IPS DF 6.9 (cell line): Measurements from ENCODE around the gene CACNA2D3.

ENCODE experiments used
- DNase-seq: peaks from one replicate; pipeline ENCODE4 v3.0.0-alpha.2; 2013; ENCODE audit warnings: low read depth, low spot score
- H3K27ac ChIP-seq: one replicate; pipeline ENCODE4 v1.5.1; 2013; ENCODE audit warnings: low read length, control low read depth
- H3K27me3 ChIP-seq: 2 replicates; pipeline ENCODE4 v1.6.1; 2013; ENCODE audit warnings: mild to moderate bottlenecking, low read length; ENCODE audit not compliant: control insufficient read depth, insufficient read depth
- H3K36me3 ChIP-seq: 2 replicates; pipeline ENCODE4 v1.6.1; 2013; ENCODE audit warnings: low read length; ENCODE audit not compliant: control insufficient read depth, insufficient read depth
- H3K4me1 ChIP-seq: 2 replicates; pipeline ENCODE4 v1.6.1; 2013; ENCODE audit warnings: low read length; ENCODE audit not compliant: control insufficient read depth, insufficient read depth
- H3K4me3 ChIP-seq: 2 replicates; pipeline ENCODE4 v1.5.1; 2013; ENCODE audit warnings: mild to moderate bottlenecking, low read length
- H3K9me3 ChIP-seq: 2 replicates; pipeline ENCODE4 v1.6.1; 2013; ENCODE audit warnings: low read length, inconsistent platforms; ENCODE audit not compliant: control insufficient read depth, insufficient read depth
- WGBS: extraction: QIAGEN DNeasy Blood & Tissue Kit; methylation state at CpG from one replicate; pipeline ENCODE4 v1.1.7; 2013; ENCODE audit warnings: mixed read lengths, missing lambda C conversion rate; ENCODE audit not compliant: insufficient read length, insufficient coverage; 5-methylcytosine and 5-hydroxymethylcytosine counted together

The CACNA2D3 gene

GRCh38 chr3:54670201-54671000, 548.0 kb downstream of the CACNA2D3 start:
- no peaks in the 10 kb centered on the region for H3K9me3 ChIP-seq
- peaks cover 6% of the 10 kb centered on the region; the same call in 1 of the 2 replicates for H3K4me1 ChIP-seq
- no peak overlapping the region for H3K4me3 ChIP-seq
- H3K36me3 ChIP-seq, result no peaks in the 10 kb centered on the region
- H3K27me3 ChIP-seq, result no peaks in the 10 kb centered on the region
- DNase-seq, result no peak
- no peak overlapping the region for H3K27ac ChIP-seq
- no CpG with 5 or more reads among the region's 8 CpGs for WGBS

- Histone ChIP-seq H3K27me3 (no peaks in the 10 kb centered on the region), H3K9me3 (no peaks in the 10 kb centered on the region), H3K36me3 (no peaks in the 10 kb centered on the region), H3K4me1 (peaks cover 6% of the 10 kb centered on the region; the same call in 1 of the 2 replicates), H3K27ac (no peak overlapping the region), H3K4me3 (no peak overlapping the region)
- WGBS, result no CpG with 5 or more reads among the region's 2 CpGs
- DNase-seq, result no peak
Observed at GRCh38 chr3:54671511-54671910, 549.2 kb downstream of the CACNA2D3 start.

- Histone ChIP-seq H3K4me1 (peaks cover 3% of the 10 kb centered on the region; the same call in 1 of the 2 replicates), H3K27ac (no peak overlapping the region), H3K4me3 (no peak overlapping the region), H3K36me3 (no peaks in the 10 kb centered on the region), H3K9me3 (no peaks in the 10 kb centered on the region), H3K27me3 (no peaks in the 10 kb centered on the region)
- WGBS, result no CpG with 5 or more reads among the region's 5 CpGs
- no peak for DNase-seq
Observed at GRCh38 chr3:54676087-54676486, 553.7 kb downstream of the CACNA2D3 start.

- no CpG with 5 or more reads among the region's 6 CpGs for WGBS
Observed at GRCh38 chr3:54681706-54682105, 559.4 kb downstream of the CACNA2D3 start.

GRCh38 chr3:54685213-54685612, 562.9 kb downstream of the CACNA2D3 start:
- Histone ChIP-seq H3K27ac (no peak overlapping the region), H3K27me3 (no peaks in the 10 kb centered on the region), H3K9me3 (no peaks in the 10 kb centered on the region), H3K4me3 (no peak overlapping the region), H3K4me1 (no peaks in the 10 kb centered on the region), H3K36me3 (no peaks in the 10 kb centered on the region)
- no CpG with 5 or more reads among the region's 2 CpGs for WGBS
- no peak for DNase-seq

More at GRCh38 chr3:54681706-54682105, 559.4 kb downstream of the CACNA2D3 start:
- H3K27ac ChIP-seq, result no peak overlapping the region
- no peaks in the 10 kb centered on the region for H3K27me3 ChIP-seq
- no peaks in the 10 kb centered on the region for H3K9me3 ChIP-seq
- H3K4me3 ChIP-seq, result no peak overlapping the region
- no peak for DNase-seq
- H3K4me1 ChIP-seq, result no peaks in the 10 kb centered on the region; the same call in 1 of the 2 replicates
- H3K36me3 ChIP-seq, result no peaks in the 10 kb centered on the region

- Histone ChIP-seq H3K4me1 (no peaks in the 10 kb centered on the region), H3K36me3 (no peaks in the 10 kb centered on the region), H3K27ac (no peak overlapping the region), H3K9me3 (no peaks in the 10 kb centered on the region), H3K27me3 (no peaks in the 10 kb centered on the region), H3K4me3 (no peak overlapping the region)
- WGBS, result no CpG with 5 or more reads among the region's 2 CpGs
- no peak for DNase-seq
Observed at GRCh38 chr3:54691289-54691771, 569.0 kb downstream of the CACNA2D3 start.

GRCh38 chr3:54696313-54696712, 574.0 kb downstream of the CACNA2D3 start:
- Histone ChIP-seq H3K27me3 (no peaks in the 10 kb centered on the region), H3K9me3 (no peaks in the 10 kb centered on the region), H3K36me3 (no peaks in the 10 kb centered on the region), H3K27ac (no peak overlapping the region), H3K4me1 (peaks cover 1% of the 10 kb centered on the region; the same call in 1 of the 2 replicates), H3K4me3 (no peak overlapping the region)
- DNase-seq, result no peak
- WGBS, result no CpG with 5 or more reads among the region's 3 CpGs

GRCh38 chr3:54698054-54698453, 575.7 kb downstream of the CACNA2D3 start:
- Histone ChIP-seq H3K9me3 (no peaks in the 10 kb centered on the region), H3K27ac (no peak overlapping the region), H3K4me1 (peaks cover 1% of the 10 kb centered on the region; the same call in 1 of the 2 replicates), H3K36me3 (no peaks in the 10 kb centered on the region), H3K4me3 (no peak overlapping the region), H3K27me3 (no peaks in the 10 kb centered on the region)
- DNase-seq, result no peak
- WGBS, result no CpG with 5 or more reads among the region's 1 CpG

- H3K36me3 ChIP-seq, result no peaks in the 10 kb centered on the region
- WGBS, result no CpG with 5 or more reads among the region's 1 CpG
Observed at GRCh38 chr3:54703923-54704322, 581.6 kb downstream of the CACNA2D3 start.

GRCh38 chr3:54705730-54706129, 583.4 kb downstream of the CACNA2D3 start:
- Histone ChIP-seq H3K36me3 (no peaks in the 10 kb centered on the region), H3K27ac (no peak overlapping the region), H3K27me3 (no peaks in the 10 kb centered on the region), H3K4me3 (no peak overlapping the region), H3K4me1 (peaks cover 1% of the 10 kb centered on the region; the same call in 1 of the 2 replicates), H3K9me3 (no peaks in the 10 kb centered on the region)
- WGBS, result no CpG with 5 or more reads among the region's 3 CpGs
- no peak for DNase-seq

More at GRCh38 chr3:54703923-54704322, 581.6 kb downstream of the CACNA2D3 start:
- H3K4me3 ChIP-seq, result no peak overlapping the region
- H3K27ac ChIP-seq, result no peak overlapping the region
- no peaks in the 10 kb centered on the region for H3K9me3 ChIP-seq
- DNase-seq, result no peak
- H3K4me1 ChIP-seq, result peaks cover 1% of the 10 kb centered on the region; the same call in 1 of the 2 replicates
- H3K27me3 ChIP-seq, result no peaks in the 10 kb centered on the region
